Eye (tissue), 1 donor: Measurements from ENCODE around the gene TCF3.

Experiments
- DNase-seq: peaks from one replicate; pipeline ENCODE4 v3.0.0-alpha.2; 2015

The TCF3 gene

GRCh38 chr19:1577929-1578618, 74.3 kb downstream of the TCF3 start:
- no peak for DNase-seq

DNA sequence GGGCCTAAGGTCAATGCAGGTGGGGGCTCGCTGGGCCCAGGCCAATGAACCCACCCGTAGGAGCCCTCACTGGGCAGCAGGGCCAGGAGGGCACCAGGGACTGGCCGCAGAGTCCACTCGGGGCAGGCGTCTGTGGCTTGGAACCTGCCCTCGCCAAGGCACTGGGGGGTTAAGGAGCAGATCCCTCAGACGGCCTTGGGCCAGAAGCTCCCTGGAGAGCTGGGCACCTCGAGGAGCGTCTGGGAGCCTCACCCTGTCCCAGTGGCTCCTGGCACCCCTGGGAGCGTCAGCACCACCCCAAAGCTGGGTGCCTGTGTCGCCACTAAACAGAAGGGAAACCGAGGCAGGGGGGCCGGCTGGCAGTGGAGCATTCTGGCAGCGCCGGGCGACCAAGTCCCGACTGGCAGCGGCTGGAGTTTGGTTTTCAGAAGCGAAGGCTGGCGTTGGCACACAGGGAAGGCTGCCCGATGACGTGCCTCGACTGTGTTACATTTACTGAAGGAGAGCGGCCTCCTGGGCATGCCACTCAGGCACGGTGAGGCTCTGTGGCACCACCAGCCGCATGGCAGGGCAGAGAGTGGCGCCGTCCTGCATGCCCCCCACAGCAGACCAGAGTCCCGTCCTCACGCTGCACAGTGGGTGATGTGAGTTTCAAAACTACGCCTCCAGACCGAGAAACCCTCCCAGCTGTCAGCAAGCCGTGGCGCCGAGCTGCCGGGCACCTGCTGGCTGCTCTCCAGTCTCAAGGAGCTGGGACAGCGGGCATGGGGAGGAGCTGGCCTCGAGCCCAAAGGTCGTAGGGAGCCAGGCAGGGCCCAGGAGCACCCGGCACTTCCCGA, 75.1 kb downstream of the TCF3 start:
- DNase-seq, result no peak

DNA sequence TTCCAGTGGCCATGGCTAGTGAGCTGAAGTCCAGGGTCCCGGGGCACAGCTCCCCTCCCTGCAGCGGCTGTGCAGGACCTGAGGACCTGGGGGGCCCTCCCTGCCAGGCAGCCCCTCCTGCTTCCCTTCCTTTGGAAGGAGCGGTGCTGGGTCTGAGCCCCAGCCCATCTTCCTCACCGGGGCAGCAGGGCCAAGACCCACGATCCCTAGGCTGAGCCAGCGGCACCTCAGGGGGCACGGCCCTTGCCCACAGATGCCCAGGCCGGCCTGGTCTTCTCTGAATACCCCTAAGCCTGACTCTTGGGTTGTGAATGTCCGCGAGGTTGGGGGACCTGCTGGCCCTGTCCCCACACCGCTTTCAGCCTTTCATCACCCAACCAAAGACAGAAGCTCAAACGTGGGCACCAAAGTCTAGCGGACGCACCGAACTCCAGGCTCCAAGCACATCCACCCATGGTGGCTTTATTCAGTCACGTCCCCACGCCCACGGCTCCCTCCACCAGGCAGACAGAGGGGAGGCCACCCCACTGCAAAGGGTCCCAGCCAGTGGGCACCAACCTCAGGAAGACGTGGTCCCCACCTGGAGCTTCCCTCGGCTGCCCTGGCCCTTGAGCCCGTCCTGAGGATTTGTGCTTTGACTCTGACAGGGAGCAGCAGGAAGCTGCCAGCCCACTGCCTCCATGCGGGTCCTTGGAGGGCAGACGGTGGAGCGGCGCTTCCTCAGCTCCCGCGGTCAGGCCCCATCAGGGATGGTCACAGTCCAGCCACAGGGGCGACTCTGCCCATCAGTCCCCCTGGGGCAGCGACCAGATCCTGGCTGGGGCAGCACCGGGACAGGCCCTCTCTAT, 75.9 kb downstream of the TCF3 start:
- no peak for DNase-seq

DNA sequence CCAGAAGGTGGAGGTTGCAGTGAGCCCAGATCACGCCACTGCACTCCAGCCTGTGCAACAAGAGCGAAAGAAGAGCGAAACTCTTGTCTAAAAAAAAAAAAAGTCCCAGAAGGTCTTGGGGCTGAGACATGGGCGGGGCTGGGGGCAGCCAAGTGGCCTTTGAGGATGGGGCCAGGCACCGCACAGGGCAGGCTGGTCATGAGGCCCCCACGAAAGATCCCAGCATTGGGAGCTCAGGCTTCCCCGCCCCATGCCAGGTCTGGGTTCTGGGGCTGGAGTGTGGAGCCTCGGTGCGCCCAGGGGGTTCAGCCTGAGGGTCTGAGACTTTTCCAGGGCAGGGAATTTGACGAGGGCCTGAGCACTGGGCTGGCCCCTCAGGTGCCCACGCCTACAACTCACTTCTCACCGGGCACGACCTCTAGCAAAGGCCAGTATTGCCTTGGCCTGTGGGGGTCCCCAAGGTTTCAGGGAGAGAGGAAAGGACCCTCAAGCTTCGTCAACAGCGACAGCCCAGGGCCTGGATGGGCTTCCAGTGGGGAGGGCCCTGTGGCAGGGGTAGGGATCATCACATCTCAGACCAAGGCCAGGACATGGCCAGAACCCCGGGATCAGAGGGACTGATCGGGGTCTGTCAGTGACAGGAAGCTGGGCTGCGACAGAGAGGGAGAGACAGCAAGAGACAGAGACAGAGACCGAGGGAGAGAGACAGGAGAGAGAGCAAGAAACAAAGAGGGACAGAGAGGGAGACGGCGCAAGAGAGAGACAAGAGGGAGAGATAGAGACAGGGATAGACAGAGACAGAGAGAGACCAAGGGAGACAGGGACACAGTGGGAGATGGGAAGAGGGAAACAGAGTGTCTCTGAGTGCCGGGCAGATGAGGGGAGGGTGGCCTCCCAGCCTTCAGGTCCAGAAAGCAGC, 76.8 kb downstream of the TCF3 start:
- no peak for DNase-seq

DNA sequence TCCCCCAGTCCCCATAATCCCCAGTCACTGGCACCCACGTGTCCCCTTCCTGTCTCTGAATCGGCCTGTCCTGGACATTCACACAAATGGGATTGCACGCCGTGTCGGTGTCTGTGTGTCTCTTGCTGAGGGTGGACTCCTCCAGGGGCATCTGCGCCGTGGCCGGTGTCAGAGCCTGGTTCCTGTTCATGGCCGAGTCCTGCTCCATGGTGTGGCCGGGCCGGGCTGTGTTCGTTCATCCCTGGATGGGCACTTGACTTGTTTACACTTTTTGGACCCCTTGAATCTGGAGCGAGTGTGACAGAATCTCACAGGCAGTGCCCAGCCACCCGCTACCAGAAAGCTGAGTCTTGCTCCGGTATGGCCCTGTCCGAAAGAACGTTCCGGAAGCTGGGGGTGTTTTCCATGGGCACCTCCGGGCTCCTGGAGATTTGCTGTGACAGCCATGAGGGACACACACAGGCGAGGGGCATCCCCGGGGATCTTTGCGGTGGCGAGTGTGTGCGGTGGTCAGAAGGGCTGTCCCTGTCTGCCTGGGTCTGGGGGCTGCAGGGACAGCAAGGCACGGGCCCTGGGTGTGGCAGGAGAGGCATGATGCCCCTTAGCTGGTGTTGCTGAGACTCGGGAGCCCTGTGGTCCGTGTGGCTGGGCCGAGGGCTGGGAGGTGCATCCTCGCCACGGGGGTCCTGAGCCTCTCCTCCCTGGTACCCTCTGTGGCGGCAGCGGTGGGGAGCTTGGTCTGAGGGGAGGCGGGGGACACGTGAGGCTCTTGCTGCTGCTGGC, 77.9 kb downstream of the TCF3 start:
- DNase-seq, result no peak

GRCh38 chr19:1572795-1573194, 79.6 kb downstream of the TCF3 start:
- DNase-seq, result no peak

GRCh38 chr19:1571358-1571757, 81.1 kb downstream of the TCF3 start:
- no peak for DNase-seq

DNA sequence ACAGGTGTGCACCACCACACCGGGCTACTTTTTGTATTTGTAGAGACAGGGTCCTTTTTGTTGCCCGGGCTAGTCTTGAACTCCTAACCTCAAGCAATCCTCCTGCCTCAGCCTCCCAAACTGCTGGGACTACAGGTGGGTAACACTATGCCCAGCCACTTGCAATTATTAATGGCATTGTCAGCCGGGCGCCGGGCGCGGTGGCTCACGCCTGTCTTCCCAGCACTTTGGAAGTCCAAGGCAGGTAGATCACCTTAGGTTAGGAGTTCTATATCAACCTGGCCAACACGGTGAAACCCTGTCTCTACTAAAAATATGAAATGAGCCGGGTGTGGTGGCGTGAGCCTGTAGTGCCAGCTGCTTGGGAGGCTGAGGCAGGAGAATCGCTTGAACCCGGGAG, 81.6 kb downstream of the TCF3 start:
- DNase-seq, result no peak

DNA sequence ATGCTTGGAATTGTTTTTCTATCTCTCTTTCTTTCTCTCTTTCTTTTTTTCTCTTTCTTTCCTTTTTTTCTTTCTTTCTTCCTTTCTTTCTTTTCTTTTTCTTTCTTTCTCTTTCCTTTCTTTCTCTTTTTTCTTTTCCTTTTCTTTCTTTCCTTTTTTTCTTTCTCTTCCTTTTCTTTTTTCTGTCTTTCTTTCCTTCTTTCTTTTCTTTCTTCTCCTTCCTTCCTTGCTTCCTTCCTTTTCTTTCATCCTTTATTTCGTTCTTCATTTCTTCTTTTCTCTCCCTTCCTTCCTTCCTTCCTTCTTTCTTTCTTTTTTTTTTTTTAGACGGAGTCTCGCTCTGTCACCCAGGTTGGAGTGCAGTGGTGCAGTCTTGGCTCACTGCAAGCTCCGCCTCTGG, 82.4 kb downstream of the TCF3 start:
- no peak for DNase-seq

DNA sequence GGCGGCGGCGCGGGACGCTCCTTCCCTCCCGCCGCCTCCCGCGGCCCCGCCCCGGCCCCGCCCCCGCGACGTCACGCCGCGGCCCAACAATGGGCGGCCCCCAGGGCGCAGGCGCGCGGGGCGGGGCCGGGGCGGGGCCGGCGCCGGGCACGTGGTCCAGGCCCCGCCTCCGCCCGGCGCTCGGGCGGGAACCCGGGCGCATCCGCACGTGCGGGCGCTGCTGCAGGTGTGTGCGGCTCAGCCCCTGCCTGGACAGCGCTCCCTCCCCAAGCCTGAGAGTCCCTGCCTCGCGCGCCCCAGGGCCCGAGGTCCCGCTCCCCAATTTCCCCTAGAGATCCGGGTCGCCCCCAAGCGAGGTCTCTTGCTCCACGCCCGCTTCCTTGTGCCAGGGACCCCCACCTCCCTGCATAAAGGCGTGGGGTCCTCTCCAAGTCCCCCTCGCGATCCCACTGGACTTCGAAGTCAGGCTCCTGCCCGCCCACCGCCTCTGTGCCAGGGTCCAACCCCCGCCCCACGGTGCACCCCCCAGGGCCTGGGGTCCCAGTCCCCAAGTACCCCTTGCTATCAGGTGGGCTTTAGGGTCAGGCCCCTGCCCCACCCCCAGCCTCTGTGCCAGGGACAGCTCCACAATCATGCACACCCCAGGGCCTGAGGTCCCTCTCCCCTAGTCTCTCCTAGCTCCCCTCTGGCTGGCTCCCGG, 83.9 kb downstream of the TCF3 start, which contains the start of gene MEX3D:
Gene MEX3D (minus strand): TSS at position 6 of the 700 bp plus-strand sequence. CDS start 267 bp downstream, outside the sequence.
- DNase-seq, result peak; percentile 92

DNA sequence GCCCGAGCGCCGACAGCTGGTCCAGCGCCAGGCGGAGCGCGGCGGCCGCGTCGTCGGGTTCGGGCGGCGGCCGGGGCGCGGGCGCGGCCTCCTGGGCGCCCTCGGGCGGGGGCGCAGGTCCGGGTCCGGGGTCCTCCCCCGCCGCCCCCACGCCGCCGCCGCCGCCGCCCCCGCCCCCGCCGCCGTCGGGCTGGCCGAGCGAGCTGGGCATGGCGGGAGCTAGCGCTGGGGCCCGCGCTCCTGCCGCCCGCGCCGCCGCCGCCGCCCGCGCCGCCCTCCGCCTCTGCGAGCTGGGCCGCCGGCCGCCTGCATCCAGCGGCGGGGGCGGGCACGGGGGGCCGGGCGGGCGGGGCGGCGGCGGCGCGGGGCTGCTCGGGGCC, 84.6 kb downstream of the TCF3 start:
- DNase-seq, result no peak

DNA sequence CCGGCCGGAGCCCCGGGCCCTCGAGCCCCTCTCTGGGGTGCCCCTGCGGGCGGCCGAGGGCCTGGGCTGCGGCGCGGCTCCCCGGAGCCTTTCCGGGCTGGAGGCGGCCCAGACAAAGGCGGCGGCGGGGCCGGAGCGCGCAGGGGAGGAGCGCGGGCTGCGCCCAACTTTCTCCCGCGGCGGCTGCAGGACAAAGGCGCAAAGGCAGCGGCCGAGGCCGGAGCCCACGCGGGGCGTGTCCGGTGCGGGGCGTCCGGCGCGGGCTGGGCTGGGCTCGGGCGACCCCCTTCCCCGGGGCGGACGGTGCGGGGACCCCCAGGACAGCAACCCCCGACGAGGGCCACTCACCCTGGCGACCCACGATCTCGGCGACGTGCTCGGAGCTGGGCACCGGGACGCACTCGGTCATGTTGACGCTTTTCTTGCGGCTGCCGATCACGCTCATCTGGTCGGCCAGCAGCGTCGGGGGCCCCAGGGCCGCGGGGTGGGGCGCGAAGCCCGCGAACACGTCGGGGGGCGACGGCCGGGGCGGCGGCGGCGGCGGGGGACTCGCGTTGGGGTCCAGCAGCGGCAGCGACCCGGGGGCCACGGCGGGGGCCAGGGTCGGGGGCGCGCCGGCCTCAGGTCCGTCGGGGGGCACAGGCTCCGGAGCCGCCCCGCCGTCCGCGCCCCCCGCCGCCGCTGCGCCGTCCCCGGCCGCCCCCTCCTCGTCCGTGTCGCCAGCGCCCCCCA, 85.1 kb downstream of the TCF3 start:
- no peak for DNase-seq

- DNase-seq, result peak; percentile 96
Measured at GRCh38 chr19:1566392-1567115, 85.9 kb downstream of the TCF3 start.

GRCh38 chr19:1563251-1563650, 89.2 kb downstream of the TCF3 start:
- no peak for DNase-seq

DNA sequence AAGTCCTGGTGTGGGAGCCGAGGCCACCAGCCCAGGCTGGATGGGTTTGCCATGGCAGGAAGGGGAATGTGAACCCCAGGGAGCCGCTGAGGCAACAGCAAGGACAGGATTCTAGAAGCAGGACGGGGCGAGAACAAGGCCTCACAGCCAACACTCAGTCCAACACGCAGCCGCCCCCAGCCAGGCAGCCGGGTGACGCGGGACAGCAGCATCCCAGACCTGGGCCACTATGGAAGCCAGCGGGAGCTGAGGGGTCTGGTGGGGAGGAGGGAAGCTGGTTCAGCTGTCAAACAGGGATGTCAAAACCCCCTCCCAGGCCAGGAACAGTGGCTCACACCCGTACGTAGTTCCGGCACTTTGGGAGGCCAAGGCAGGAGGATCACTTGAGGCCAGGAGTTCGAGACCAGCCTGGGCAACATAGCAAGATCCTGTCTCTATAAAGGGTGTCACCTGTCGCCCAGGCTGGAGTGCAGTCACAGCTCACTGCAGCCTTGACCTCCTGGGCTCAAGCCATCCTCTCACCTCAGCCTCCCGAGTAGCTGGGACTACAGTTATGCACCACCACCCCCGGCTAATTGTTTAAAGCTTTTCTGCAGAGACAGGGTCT, 91.1 kb downstream of the TCF3 start:
- DNase-seq, result no peak

DNA sequence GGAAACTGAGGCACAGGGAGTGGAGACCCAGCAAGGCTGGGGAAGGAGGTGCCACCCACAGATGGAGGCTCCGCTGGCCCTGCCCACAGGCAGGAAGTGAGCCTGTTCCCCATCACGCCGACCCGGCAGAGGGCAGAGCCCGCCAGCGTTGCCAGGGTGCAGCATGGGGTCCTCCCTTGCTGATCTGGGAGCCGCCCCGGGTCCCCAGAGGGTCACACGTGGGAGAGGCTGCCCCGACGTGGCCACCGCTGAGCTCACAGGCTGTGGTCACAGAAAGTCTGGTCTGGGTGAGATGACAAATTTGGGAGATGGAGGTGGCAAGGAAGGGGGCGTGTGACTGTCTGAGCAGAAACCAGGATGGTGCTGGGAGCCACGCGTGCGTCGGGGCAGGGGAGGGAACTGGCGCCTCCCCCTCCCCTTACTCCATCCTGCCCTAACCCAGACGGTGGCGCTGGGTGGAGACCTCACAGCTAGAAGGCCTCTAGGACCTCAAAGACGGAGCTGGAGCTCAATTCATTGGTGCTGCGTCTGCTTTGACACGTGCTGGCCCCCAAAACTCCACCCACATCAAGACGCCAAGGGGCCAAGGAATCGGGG, 92.0 kb downstream of the TCF3 start:
- DNase-seq, result no peak
